GM11168 (cell line): Measurements from ENCODE around the gene ABHD3.
"Not testable (repeated sequence)": the region's sequence is repeated elsewhere in the genome, so short reads cannot be mapped to it uniquely, and the experiment has no call there.

Experiments used
- in situ Hi-C: fragments of 300-500 bp; cut with MboI; formaldehyde crosslinking; loops from one replicate; pipeline ENCODE4 v1.12.0; 2022; ENCODE audit warnings: low sequenced_read_pairs; ENCODE audit not compliant: unreplicated experiment

Gene ABHD3

DNA sequence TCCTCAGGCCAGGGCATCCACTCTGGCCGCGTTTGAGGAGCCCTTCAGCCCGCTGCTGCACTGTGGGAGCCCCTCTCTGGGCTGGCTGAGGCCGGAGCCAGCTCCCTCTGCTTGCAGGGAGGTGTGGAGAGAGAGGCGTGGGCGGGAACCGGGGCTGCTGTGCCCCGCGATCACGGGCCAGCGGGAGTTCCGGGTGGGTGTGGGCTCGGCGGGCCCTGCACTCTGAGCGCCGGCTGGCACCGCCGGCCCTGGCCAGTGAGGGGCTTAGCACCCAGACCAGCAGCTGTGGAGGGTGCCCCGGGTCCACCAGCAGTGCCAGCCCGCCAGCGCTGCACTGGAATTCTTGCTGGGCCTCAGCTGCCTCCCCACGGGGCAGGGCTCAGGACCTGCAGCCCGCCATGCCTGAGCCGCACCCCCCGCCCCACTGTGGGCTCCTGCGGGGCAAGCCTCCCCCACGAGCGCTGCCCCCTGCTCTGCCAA, 1.9 kb upstream of the ABHD3 start:
- in situ Hi-C loops = no loop called here

DNA sequence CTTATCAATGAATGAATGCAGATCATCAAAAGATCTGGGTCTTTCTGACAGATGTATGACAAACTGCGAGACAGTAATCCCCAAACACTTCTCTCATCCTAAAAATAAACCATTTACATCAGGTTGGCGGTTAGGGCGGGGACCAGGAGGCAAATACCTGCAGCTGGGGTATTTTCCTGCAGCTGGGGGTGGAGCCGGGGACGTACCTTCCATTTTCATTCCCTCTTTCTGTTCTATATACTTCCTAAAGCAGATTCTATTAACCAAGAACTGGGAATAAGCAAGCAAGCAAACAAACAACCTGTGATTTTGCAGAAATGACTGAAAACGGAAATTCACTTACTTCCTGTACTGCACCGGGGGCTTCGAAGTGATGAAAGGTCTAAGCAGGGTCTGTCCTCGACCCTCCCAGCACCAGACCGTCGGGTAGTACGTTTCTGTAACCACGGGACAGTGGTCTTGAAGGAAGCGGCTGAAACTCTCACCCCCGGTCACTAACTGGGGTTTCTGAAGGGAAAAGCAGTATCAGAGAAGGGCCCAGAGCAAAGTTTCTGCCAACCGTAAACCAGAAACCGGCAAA, 1.2 kb downstream of the ABHD3 start:
- in situ Hi-C loops = no loop called here

DNA sequence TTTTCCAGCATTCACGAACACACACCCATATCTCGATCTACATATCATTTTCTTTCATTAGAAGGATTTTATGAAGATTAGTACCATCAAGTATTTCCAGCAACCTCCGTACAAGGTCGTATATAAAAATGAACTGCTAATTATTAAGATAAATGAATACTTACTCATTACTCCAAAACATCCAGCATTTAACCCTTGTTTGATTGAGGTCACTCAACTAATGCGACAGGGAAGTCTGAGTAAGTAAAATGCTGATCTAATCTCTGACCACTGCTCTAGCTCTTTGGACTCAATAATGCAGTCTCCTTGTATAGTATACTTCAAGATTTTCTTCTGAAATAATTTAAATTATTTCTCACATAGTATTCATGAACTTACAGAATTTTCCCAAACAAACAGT, 2.0 kb downstream of the ABHD3 start:
- in situ Hi-C loops = no loop called here

DNA sequence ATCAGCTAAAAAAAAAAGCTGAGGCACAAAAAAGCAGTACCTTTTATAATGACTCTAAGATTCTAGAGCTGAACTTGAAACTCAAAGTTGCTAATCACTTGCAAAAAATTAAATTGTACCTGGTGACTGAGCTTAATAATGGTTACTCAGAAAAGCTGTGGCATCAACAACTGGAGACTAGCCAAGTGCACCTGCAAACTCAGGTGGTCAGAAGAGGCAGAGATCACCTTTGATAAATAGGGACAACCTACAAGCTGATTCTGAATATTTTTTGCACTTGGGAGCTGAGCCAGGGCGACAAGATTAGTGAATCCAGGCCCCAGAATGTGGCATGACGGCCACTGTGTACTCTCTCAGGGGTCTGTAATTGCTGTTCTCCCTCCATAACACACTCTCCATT, 3.0 kb downstream of the ABHD3 start:
- in situ Hi-C loops = no loop called here

DNA sequence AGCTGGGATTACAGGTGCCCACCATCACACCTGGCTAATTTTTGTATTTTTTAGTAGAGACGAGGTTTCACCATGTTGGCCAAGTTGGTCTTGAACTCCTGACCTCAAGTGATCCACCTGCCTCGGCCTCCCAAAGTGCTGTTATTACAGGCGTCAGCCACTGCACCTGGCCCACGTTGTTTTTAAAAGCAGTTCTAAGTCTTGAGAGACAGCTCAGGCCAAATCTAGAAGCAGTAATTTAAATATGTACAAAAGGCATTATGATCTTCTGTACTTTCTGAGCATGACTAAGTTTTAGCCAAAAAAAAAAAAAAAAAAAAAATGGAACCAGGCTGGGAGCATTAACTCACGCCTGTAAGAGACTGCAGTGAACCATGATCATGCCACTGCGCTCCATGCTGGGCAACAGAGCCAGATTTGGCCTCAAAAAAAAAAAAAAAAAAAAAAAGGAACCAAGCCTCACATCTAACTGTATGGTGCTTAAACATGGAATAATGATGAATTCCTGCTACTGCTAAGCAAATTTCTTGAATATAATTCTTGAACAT, 4.0 kb downstream of the ABHD3 start:
- in situ Hi-C loops = no loop called here

DNA sequence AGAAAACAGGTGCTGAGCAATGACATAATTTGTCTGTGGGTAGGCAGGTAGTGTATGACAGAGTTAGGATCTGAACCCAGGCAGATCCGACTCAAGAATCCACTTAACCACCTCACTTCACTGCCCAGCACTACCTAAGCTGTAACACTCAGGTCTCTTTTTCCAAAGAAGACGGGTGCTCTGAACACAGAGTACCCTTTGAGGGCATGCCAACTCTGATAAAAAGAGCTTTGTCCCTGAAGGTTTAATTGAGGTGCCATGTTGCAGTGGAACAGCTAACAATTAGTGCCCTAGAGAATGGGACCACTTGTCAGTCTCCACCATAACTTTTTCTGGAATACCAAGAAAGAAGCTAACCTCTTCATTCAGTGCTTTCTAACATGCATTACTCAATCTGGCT, 11.3 kb downstream of the ABHD3 start:
- in situ Hi-C loops = no loop called here

DNA sequence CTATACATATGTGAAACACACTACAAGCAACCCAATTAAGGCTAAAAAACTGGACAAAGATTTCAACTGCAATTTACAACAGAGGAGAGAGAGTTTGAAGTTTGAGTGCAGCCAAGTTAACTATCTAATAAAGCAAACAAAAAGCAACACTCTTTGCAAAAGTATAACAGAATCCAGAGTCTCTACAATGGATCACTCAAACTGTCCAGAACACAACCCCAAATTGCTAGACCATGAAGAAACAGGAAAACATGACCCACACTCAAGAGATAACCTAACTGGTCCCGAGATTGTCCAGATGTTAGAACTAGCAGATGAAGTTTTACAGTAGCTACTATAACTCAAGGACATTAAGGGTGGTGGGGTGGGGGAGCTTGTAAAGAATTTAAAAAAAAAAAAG, 14.8 kb downstream of the ABHD3 start:
- in situ Hi-C loops = no loop called here

DNA sequence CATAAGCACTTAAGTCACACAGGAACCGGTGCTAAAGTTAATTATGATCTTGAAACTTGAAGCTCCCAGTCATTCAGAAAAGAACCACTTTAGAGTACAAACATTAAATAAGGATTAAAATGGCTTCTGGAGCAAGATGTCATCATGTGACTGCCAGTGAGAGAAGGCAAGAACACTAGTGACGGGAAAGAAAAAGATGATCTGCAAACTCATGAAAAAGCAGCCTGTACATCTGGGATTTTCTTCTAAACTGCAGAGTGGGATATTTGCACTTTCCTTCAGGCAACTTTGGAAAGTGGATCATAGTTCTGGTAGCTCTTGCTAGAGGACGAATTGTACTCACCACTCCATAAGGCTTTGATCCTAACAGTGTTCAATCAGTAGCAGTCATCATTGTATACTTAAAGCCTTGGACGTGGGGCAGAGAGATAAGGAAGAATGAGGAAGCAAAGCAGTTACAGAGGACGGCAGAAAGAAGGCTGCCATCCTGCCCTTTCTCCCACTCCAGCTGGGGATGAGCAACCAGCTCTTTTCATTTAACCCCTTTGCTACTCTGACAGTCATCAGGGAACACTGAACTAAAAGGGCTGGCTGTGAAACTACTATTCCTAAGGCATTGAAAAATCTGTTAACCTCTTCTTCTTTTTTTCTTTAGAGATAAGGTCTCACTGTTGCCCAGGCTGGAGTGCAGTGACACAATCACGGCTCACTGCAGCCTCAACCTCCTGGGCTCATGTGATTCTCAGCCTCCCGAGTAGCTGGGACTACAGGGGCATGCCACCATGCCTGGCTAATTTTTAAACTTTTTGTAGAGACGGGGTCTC, 18.1 kb downstream of the ABHD3 start:
- in situ Hi-C loops = no loop called here

DNA sequence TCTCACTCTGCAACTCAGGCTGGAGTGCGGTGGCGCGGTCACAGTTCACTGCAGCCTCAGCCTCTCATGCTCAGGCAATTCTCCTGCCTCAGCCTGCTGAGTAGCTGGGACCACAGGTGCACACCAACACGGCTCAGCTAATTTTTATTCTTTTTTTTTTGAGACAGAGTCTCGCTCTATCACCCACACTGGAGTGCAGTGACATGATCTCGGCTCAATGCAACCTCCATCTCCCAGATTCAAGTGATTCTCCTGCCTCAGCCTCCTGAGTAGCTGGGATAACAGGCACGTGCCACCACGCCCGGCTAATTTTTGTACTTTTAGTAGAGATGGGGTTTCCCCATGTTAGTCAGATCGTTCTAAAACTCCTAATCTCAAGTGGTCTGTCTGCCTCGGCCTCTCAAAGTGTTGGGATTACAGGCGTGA, 19.0 kb downstream of the ABHD3 start:
- in situ Hi-C loops = not testable (repeated sequence)

DNA sequence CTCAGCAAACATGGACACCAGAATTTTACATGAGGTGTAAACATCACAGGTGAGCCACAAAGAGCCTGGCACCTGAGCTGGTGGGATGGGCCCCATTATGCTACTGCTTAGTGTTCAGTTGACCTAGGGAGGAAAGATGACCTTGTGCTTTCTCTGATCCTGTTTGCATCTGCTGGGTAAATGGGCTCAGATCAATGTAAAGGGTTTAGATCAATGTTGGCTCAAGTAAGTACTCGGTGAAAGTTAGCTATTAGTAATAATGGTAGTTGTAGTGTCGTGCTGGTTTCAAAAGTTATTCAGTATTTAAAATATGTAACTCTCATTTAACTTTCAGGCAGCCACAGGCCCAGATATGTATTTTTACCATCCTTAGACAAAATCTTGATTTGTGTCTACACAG, 19.8 kb downstream of the ABHD3 start:
- in situ Hi-C loops = no loop called here

DNA sequence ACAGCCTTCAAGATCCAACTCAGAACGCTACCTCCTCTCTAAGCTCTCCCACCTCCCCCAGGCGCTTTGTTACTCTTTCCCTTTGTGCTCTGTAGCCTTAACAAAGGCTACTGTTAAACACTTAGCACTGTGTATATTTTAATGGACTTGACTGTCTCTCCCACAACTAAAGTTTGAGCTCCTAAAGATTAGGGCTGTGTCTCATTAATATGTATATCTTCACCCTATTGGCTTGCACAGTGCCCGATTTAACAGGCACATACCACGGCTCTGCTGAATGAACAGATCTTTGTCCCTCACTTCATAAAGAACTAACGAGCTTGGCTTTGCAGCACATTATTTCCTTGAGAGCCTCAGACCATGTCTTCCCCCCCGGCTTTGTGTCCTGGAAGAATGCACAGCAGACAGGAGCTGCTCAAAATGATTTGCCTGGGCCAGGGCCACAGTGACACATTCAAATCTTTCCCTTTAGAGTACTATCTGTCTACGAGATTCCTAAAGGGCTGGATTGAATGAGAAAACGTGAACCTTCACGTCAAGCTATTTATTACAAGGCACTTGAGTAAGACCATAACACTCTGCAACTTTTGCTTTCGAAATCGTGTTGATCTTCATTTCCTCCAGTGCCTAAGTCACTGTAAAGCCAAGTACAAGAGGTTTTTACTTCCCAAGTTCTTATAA, 22.1 kb downstream of the ABHD3 start:
- in situ Hi-C loops = no loop called here

DNA sequence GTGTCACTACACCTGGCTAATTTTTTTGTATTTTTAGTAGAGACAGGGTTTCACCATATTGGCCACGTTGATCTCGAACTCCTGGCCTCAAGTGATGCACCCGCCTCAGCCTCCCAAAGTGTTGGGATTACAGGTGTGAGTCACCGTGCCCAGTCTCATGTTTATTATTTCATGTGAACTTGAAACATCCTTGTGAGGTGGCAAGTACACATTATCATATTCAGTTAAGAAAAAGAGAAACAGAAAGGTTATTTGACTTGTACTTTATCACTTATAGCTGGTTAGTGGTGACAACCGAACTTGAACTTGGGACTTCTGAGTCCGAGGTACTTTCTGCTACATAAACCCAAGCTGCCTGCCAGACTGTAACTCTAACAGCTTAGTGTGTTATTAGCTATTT, 24.4 kb downstream of the ABHD3 start:
- in situ Hi-C loops = no loop called here

DNA sequence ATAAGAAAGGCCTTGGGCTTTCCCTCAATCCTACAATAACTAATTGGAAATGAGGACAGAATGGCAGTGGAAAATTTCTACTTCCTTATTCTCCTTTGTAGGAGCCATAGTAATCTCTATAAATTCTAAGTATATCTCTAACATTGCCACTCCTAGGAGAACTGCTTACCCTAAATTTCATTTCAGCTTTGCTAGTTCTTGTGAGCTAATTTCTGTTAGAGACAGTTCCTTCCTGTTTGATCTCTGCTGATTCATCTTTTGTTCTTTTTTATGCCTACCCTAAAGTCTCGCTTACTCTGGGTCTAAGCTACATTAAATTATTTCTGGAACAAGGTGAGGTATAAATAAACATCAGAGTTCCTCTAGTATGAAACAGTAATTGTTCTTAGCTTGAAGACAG, 25.7 kb downstream of the ABHD3 start:
- in situ Hi-C loops = no loop called here

DNA sequence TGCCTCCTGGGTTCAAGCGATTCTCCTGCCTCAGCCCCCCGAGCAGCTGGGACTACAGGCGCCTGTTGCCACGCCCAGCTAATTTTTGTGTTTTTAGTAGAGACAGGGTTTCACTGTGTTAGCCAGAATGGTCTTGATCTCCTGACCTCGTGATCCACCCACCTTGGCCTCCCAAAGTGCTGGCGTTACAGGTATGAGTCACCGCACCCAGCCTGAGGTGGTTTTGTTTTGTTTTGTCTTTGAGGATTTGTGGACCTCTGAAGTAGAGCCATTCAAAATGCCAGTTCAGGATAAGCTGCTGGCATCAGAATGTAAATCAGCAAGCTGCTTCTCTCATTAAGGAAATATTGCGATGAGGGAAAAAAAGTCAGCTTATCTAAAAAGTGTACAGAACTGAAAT, 29.2 kb downstream of the ABHD3 start:
- in situ Hi-C loops = not testable (repeated sequence)

DNA sequence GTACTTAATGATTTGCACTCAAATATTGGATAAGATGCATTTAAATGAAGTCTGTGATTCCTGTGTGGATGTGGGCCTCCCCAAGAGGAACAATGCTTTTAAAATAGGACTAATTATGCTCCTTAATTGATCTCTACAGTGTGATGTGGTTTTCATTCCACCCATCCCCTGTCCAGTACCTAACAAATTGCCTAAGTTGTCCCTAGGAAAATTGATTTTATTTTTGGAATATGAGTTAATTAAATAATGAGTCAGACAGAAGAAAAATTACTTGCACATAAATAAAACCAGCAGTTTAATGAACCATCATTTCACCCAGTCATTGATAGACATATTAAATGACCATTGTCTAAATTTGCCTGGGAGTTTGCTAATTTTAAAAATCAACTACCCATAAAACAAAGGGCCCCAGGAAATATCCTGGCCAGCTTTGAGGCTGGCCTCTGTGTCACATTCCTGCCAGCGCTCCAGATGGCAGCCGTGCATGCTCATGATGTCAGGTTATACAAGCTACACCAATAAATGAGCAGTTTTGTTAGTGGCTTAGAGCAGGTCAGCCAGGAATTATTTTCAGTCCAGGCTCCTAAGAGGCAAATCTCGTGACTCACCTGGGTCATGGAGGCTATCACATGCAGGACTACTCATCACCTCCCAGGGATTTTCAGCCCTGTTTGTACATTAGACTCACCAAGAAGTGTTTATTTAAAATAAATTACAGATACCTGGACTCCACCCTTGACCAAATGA, 31.9 kb downstream of the ABHD3 start:
- in situ Hi-C loops = no loop called here

DNA sequence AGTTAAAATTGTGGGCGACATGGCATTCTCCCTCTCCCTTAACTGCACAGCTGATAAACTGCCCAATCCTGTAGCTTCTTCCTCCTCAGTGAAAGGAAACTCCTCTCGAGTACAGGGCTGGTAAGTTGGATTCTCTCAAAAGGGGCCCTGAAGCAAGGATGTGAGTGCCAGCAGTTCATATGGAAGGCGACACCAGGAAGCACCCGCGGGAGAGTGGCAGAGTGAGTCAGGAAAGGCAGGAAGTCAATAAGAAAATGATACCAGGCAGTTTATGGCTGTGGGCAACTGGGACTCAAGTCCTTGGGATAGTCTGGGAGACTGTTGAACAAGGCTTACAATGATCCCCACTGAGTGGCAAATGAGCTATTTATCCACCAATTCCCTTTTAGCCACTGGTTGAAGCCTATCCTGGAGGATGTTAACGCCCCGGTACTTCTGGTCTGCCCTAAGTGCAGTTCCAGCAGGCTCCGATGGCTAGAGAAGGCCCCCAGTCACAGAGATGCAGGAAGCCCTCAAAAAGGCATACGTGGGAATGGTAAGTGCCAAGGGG, 34.8 kb downstream of the ABHD3 start:
- in situ Hi-C loops = no loop called here

DNA sequence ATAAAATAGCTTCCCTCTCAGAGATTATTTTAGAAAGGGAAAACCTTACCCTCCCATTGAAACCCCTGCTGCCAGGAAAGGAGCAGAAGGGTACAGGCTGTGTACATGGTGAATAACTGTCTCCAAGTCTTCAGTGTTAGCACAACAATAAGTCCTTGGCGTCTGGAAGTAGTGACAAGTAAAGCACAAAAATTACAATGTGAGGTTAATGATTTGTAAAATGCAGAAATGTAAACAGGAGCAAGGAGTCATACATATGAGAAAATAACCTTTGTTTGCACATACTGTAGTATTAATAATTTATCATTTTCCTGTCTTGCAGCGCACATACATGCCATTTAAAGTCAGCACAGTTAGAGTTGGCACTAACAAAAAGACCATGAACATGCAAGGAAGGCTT, 40.5 kb downstream of the ABHD3 start:
- in situ Hi-C loops = no loop called here

DNA sequence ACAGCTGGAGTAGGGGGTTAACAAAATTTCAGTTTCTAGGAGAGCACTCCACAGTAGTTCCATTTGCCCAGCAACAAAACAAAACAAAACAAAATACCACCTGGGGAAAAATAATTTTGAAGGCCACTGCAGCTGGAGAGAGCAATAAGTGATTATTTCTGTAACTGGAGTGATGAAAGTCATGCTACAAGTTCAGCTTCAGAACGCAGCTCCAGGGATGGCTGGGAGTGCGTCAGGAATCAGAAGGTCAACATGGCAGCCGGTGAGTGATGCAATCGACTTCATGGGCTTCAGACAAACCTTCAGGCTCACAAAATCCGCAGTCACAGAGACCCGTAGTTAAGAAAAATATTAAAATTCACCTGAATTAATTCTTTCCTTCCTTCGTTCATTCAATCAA, 41.0 kb downstream of the ABHD3 start:
- in situ Hi-C loops = no loop called here

DNA sequence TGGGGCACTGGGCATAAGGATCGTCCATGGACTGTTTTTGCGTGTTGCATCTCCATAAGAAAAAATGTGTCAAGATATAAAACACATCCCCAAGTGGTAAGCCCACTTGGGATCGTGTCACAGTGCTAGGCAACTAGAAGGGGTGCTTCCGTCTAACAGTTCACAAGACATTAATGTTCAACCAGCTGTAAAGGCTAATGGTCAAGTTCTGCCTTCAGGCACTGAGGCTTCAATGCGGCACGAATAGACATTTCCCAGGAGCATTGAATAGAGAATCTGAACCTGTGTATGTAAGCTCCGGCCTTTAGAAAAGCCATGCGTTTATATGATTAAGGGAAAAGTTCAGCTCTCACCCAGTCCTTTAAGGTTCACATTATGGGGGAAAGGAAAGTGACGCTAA, 42.0 kb downstream of the ABHD3 start:
- in situ Hi-C loops = no loop called here

DNA sequence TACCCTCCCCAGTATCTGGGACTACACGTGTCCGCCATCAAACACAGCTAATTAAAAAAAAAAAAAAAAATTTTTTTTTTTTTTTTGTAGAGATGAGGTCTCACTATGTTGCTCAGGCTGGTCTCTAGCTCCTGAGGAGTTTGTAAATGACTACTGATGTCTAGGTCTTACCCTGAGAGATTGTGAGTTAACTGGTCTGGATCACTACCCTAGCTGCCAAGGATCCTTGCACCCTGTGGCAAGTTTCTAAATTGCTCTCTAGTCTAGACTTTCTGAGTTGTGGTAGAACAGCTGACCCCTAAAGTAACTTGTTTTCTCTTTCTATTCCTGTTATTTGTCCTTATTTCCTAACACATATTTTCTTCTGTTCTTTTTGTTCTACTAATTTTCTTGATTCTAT, 44.5 kb downstream of the ABHD3 start:
- in situ Hi-C loops = no loop called here
